CD8-positive, alpha-beta memory T cell (primary cell): ENCODE measurements around the gene ATRNL1. TPM values are rescaled to one million over a fixed set of nuclear protein-coding genes. Genes with fewer than 3 reads are reported as not detected.

Experiments
- CTCF ChIA-PET: fragments of 350-600 bp; sonication (Branson Sonifier 250); formaldehyde crosslinking; loops from one replicate; lab custom pipeline; 2021; ENCODE audit warnings: antibody characterized with exemption; lab: Charles Lee
- POLR2A ChIA-PET: fragments of 350-600 bp; sonication (Branson Sonifier 250); formaldehyde crosslinking; loops from one replicate; lab custom pipeline; 2021; ENCODE audit warnings: antibody characterized with exemption; lab: Charles Lee
- DNase-seq, 5 donors: peaks; one replicate each; pipeline versions ENCODE4 v3.0.0 to v3.0.0-alpha.2; 2020 to 2022; ENCODE audit warnings: mixed read lengths in 1 of 5
- H3K27ac ChIP-seq: one replicate; pipeline ENCODE4 v1.7.0; 2013; ENCODE audit warnings: low read depth, mild to moderate bottlenecking, low read length, moderate library complexity
- H3K27me3 ChIP-seq: 2 replicates; pipeline ENCODE4 v1.7.0; 2013; ENCODE audit warnings: low read length, mild to moderate bottlenecking; ENCODE audit not compliant: insufficient read depth, poor library complexity, severe bottlenecking
- H3K36me3 ChIP-seq: 2 replicates; pipeline ENCODE4 v1.7.0; 2013; ENCODE audit warnings: mild to moderate bottlenecking, low read length, moderate library complexity; ENCODE audit not compliant: insufficient read depth
- H3K4me1 ChIP-seq: 2 replicates; pipeline ENCODE4 v1.7.0; 2013; ENCODE audit warnings: mild to moderate bottlenecking, low read length, moderate library complexity; ENCODE audit not compliant: insufficient read depth
- H3K4me3 ChIP-seq: 2 replicates; pipeline ENCODE4 v1.7.0; 2013; ENCODE audit warnings: mild to moderate bottlenecking, low read length
- H3K9me3 ChIP-seq: 2 replicates; pipeline ENCODE4 v1.7.0; 2013; ENCODE audit warnings: mild to moderate bottlenecking, low read length
- H3K27ac Mint-ChIP-seq, 8 donors: one replicate each; pipeline ENCODE4 v1.8.0; 2020 to 2021; ENCODE audit warnings: mixed read lengths in 8 of 8, mild to moderate bottlenecking in 6 of 8, inconsistent platforms in 3 of 8, moderate library complexity in 3 of 8
- H3K27me3 Mint-ChIP-seq, 2 donors: one replicate each; pipeline ENCODE4 v1.8.0; 2020 to 2021; ENCODE audit warnings: mixed read lengths in 2 of 2, mild to moderate bottlenecking in 1 of 2, moderate library complexity in 1 of 2
- H3K36me3 Mint-ChIP-seq, 3 donors: one replicate each; pipeline ENCODE4 v1.8.0; 2020 to 2021; ENCODE audit warnings: mixed read lengths in 3 of 3, inconsistent platforms in 1 of 3, mild to moderate bottlenecking in 1 of 3
- H3K4me1 Mint-ChIP-seq, 3 donors: one replicate each; pipeline ENCODE4 v1.8.0; 2020 to 2021; ENCODE audit warnings: mixed read lengths in 3 of 3, inconsistent platforms in 1 of 3, mild to moderate bottlenecking in 1 of 3
- H3K4me3 Mint-ChIP-seq, 7 donors: one replicate each; pipeline ENCODE4 v1.8.0; 2020 to 2021; ENCODE audit warnings: mixed read lengths in 7 of 7, mild to moderate bottlenecking in 6 of 7, moderate library complexity in 4 of 7, inconsistent platforms in 2 of 7
- H3K9me3 Mint-ChIP-seq, 5 donors: one replicate each; pipeline ENCODE4 v1.8.0; 2020 to 2022; ENCODE audit warnings: mixed read lengths in 5 of 5, mild to moderate bottlenecking in 3 of 5, moderate library complexity in 2 of 5, inconsistent platforms in 1 of 5
- polyA plus RNA-seq: library from polyadenylated mRNA; unstranded; fragments of 300-500 nt; fragmentation: Illumina TruSeq; gene quantifications from one replicate; pipeline ENCODE4 v1.2.3, GENCODE V29; 2021
- total RNA-seq, 2 experiments: library from RNA; stranded (reverse); gene quantifications; one replicate each; pipeline ENCODE4 v1.2.3, GENCODE V29; 2021

ATRNL1 gene
- total and polyA plus RNA-seq, 3 experiments from 2014 or later: not detected

DNA sequence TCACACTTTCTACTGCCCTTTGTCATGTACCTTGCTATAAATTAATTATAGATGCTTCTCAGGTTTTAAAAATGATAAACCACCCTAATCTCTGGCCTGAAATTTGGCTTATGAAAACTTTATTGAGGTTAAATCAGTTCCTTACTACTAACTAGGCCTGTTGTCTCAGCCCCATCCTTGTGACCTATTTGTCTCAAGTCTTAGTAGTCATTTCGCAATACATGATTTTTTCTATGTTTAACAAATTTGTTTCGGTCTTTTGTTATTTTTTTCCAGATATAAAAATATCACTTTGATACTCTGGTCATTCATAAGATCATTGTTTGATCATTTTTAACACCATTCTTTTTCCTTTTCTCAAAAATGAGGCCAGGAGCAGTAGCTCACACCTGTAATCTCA, 768.3 kb downstream of the ATRNL1 start:
- H3K36me3 ChIP-seq: no peaks in the 10 kb centered on the region
- H3K27ac ChIP-seq: no peak overlapping the region
- Mint-ChIP-seq H3K9me3 (peaks cover 3 to 39% (median 4%) of the 10 kb centered on the region in 5 donors), H3K4me1 (no peaks in the 10 kb centered on the region), H3K36me3 (no peaks in the 10 kb centered on the region), H3K27ac (no peak overlapping the region), H3K4me3 (no peak overlapping the region), H3K27me3 (no peaks in the 10 kb centered on the region)
- no peaks in the 10 kb centered on the region for H3K4me1 ChIP-seq
- POLR2A ChIA-PET: no interaction called here
- H3K4me3 ChIP-seq: no peak overlapping the region
- H3K9me3 ChIP-seq: no peaks in the 10 kb centered on the region
- CTCF ChIA-PET: no interaction called here
- no peak for DNase-seq
- no peaks in the 10 kb centered on the region for H3K27me3 ChIP-seq

DNA sequence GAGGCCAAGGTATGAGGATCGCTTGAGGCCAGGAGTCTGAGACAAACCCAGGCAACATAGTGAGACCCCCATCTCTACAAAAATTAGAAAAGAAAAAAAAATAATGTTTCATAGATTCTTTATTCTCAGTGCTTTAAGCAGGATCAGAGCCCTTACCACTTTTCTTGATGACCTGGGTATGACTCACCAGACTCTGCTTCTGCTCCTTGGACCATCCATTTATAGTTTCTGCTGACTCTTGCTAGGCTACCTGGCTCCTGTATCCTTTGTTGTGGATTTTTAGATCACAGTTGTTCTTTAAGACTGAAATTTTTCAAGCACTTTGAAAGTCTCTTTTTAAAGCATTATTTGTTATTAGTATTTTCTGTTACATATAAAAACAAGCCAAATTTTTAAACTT, 768.7 kb downstream of the ATRNL1 start:
- no peaks in the 10 kb centered on the region for H3K36me3 Mint-ChIP-seq

DNA sequence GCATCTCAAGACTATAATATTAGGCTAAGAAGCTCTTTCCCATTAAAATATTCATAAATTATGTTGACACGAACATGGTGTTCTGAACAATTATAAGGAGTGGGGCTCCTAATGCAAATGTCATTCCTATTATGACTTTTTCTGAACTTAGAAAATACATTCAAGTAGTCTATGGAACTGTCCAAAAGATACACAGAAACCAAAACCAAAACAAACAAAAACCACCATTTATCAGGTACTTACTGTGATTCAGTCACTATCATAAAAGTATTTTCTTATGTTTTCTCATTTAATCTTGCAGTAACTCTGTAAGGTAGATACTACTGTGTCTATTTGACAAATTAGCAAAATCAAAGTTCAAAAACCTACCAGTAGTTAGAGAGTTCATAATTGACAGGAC, 773.0 kb downstream of the ATRNL1 start:
- H3K4me1 ChIP-seq: no peaks in the 10 kb centered on the region
- H3K4me3 ChIP-seq: no peak overlapping the region
- no peak for DNase-seq
- H3K9me3 ChIP-seq: no peaks in the 10 kb centered on the region
- Mint-ChIP-seq H3K9me3 (peaks cover 0 to 33% (median 5%) of the 10 kb centered on the region in 5 donors), H3K36me3 (no peaks in the 10 kb centered on the region), H3K27ac (no peak overlapping the region), H3K4me3 (no peak overlapping the region), H3K27me3 (no peaks in the 10 kb centered on the region), H3K4me1 (no peaks in the 10 kb centered on the region)
- ChIA-PET CTCF (no interaction called here), POLR2A (no interaction called here)
- no peaks in the 10 kb centered on the region for H3K36me3 ChIP-seq
- H3K27ac ChIP-seq: no peak overlapping the region
- no peaks in the 10 kb centered on the region for H3K27me3 ChIP-seq

More for the DNA sequence above, 768.7 kb downstream of the ATRNL1 start:
- CTCF ChIA-PET: no interaction called here
- no peak overlapping the region for H3K4me3 ChIP-seq
- H3K4me1 ChIP-seq: no peaks in the 10 kb centered on the region
- no peaks in the 10 kb centered on the region for H3K4me1 Mint-ChIP-seq
- no peak overlapping the region for H3K27ac Mint-ChIP-seq
- no peaks in the 10 kb centered on the region for H3K27me3 ChIP-seq
- no peak for DNase-seq
- no peaks in the 10 kb centered on the region for H3K27me3 Mint-ChIP-seq
- H3K36me3 ChIP-seq: no peaks in the 10 kb centered on the region
- POLR2A ChIA-PET: no interaction called here
- H3K9me3 Mint-ChIP-seq: peaks cover 3 to 39% (median 4%) of the 10 kb centered on the region in 5 donors
- no peaks in the 10 kb centered on the region for H3K9me3 ChIP-seq
- H3K4me3 Mint-ChIP-seq: no peak overlapping the region
- no peak overlapping the region for H3K27ac ChIP-seq

DNA sequence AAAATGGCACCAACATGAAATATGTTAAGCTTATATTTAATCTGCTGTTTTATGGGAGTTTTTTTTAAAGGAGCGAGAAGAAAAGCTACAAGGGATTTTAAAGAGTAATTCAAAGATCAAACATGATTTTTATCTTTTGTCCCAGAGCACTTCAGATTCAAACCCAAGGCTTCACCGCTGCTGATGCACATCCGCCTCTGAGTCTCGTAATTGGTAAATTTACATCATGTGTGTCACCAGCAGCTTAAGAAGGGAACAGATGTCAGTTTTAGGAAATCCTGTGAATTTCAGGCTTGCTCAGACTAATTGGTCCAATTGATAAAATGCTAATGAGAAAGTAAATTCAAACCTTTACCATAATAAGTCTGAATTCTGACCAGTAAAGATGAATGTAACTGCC, 773.5 kb downstream of the ATRNL1 start:
- Histone ChIP-seq H3K4me3 (no peak overlapping the region), H3K36me3 (no peaks in the 10 kb centered on the region), H3K27me3 (no peaks in the 10 kb centered on the region), H3K27ac (no peak overlapping the region), H3K9me3 (no peaks in the 10 kb centered on the region), H3K4me1 (no peaks in the 10 kb centered on the region)
- Mint-ChIP-seq H3K4me3 (no peak overlapping the region), H3K36me3 (no peaks in the 10 kb centered on the region), H3K9me3 (peaks cover 0 to 36% (median 5%) of the 10 kb centered on the region in 5 donors), H3K27me3 (no peaks in the 10 kb centered on the region), H3K27ac (no peak overlapping the region), H3K4me1 (no peaks in the 10 kb centered on the region)
- POLR2A ChIA-PET: no interaction called here
- no peak for DNase-seq
- CTCF ChIA-PET: no interaction called here

DNA sequence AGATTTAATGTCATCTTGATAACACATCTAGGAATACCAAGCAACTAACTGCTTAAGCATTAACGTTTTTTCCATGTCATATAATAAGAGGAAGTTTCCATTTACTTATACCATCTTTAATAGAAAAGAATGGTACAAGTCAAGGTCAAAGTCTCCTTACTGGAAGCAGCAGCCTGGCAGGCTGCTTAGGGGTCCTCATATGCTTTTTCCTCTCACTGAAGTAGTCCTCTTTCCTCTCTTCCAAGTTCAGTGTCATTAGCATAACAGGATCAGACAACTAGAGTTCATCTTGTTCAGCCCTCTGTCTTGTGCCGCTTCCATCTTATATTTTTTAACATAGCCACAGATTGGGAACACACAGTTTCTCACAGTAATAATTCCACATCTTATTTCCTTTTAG, 774.1 kb downstream of the ATRNL1 start:
- no peak for DNase-seq
- POLR2A ChIA-PET: no interaction called here
- no peak overlapping the region for H3K4me3 ChIP-seq
- no peaks in the 10 kb centered on the region for H3K27me3 Mint-ChIP-seq
- peaks cover under 1 to 37% (median 3%) of the 10 kb centered on the region in 5 donors for H3K9me3 Mint-ChIP-seq
- H3K27ac Mint-ChIP-seq: no peak overlapping the region
- H3K4me1 Mint-ChIP-seq: no peaks in the 10 kb centered on the region
- H3K4me3 Mint-ChIP-seq: no peak overlapping the region
- no peaks in the 10 kb centered on the region for H3K27me3 ChIP-seq
- CTCF ChIA-PET: no interaction called here
- no peaks in the 10 kb centered on the region for H3K36me3 ChIP-seq
- no peaks in the 10 kb centered on the region for H3K36me3 Mint-ChIP-seq
- H3K27ac ChIP-seq: no peak overlapping the region
- H3K4me1 ChIP-seq: no peaks in the 10 kb centered on the region
- no peaks in the 10 kb centered on the region for H3K9me3 ChIP-seq

DNA sequence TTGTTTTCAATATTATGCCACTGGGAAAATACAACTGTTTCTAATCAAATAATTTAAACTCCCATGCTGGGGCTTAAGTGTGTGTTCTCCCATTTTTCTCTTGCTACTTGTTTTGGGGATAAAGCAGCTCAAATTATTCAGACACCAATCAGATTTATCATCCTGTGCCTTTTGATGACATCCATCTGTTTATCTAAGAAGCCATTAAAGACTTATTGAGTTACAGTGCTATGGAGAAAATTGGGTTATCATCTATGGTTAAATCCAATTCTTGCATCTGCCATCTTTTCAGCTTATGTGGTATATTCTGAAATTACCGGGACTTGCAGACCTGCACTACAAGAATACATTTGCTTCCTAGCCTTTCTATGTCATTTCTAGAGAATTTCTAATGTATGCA, 778.7 kb downstream of the ATRNL1 start:
- Histone ChIP-seq H3K36me3 (no peaks in the 10 kb centered on the region), H3K4me1 (no peaks in the 10 kb centered on the region), H3K27me3 (no peaks in the 10 kb centered on the region), H3K4me3 (no peak overlapping the region), H3K9me3 (no peaks in the 10 kb centered on the region), H3K27ac (no peak overlapping the region)
- no peak for DNase-seq
- Mint-ChIP-seq H3K4me1 (no peaks in the 10 kb centered on the region), H3K4me3 (no peak overlapping the region), H3K27me3 (no peaks in the 10 kb centered on the region), H3K9me3 (peaks cover 1 to 34% (median 3%) of the 10 kb centered on the region in 5 donors), H3K36me3 (no peaks in the 10 kb centered on the region), H3K27ac (no peak overlapping the region)
- POLR2A ChIA-PET: no interaction called here
- CTCF ChIA-PET: no interaction called here

DNA sequence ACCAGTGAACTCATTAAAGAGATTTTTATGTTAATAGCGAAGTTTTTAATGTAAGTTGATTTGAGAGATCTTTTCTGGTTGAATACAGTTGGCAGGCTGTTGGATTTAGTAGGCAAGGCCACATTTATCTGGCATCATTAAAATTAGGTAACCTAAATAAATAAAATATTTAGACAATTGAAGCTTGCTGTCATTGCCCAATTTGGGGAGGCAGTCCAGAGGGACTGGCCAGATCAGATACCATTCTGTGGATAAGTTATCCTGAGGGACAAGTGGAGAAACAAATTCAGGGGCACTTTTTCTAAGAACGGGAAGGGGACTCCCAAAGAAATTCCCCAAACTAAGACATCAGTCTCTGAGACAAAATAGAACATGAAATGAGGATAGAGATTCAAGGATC, 782.0 kb downstream of the ATRNL1 start:
- Mint-ChIP-seq H3K9me3 (peaks cover 0 to 26% (median 10%) of the 10 kb centered on the region in 5 donors), H3K27me3 (no peaks in the 10 kb centered on the region), H3K4me3 (no peak overlapping the region), H3K36me3 (no peaks in the 10 kb centered on the region), H3K27ac (no peak overlapping the region), H3K4me1 (no peaks in the 10 kb centered on the region)
- Histone ChIP-seq H3K27me3 (no peaks in the 10 kb centered on the region), H3K9me3 (no peaks in the 10 kb centered on the region), H3K4me3 (no peak overlapping the region), H3K36me3 (no peaks in the 10 kb centered on the region), H3K4me1 (no peaks in the 10 kb centered on the region), H3K27ac (no peak overlapping the region)
- no peak for DNase-seq
- CTCF ChIA-PET: no interaction called here
- POLR2A ChIA-PET: no interaction called here

DNA sequence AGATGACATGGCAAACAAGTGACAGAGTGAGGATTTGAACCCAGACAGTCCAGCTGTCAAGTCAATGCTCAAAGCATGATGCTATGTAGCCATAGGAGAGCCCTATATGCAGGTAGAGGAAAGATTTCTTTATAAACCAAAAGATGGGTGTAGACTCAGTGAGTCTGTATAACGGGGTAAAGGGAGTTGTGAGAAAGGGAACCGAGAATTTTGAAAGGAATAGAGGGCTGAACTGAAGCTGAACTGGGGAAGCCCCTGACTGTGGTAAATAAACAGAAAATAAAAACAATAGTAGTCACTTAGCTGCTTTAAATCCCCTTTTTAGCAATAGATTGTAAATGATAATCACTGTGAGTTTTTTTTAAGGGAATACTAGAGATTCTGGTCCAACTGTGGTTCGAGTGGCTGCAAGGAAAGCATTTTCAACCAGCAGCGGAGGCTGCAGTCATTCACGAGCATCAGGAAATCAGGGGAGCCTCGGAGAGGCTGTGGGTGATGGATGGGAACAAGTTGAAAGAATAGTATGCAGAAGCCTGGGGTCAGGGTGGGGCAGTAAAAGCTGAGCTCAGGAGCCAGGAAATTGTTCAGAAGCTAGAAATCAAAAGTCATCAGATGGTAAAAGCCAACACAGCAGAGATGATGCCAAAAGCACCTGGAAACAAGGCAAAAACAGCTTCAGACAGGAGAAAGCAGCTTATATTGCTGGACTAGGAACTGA, 786.4 kb downstream of the ATRNL1 start:
- ChIA-PET POLR2A (no interaction called here), CTCF (no interaction called here)
- Histone ChIP-seq H3K36me3 (no peaks in the 10 kb centered on the region), H3K4me3 (no peak overlapping the region), H3K27me3 (no peaks in the 10 kb centered on the region), H3K9me3 (no peaks in the 10 kb centered on the region), H3K4me1 (no peaks in the 10 kb centered on the region), H3K27ac (no peak overlapping the region)
- Mint-ChIP-seq H3K27ac (no peak overlapping the region), H3K4me3 (no peak overlapping the region), H3K27me3 (no peaks in the 10 kb centered on the region), H3K36me3 (no peaks in the 10 kb centered on the region), H3K4me1 (no peaks in the 10 kb centered on the region), H3K9me3 (peaks cover 3 to 12% (median 7%) of the 10 kb centered on the region in 5 donors)
- no peak for DNase-seq
